ENCODE measurements around the gene RHBDD3. TPM values are rescaled to one million over a fixed set of nuclear protein-coding genes. Genes with fewer than 3 reads are reported as not detected.

Gene RHBDD3
- total and polyA plus RNA-seq, 9 of the 15 experiments (the other 6 are each of a cell fraction or from before 2014, with no cell fraction given) = 0.32 to 35.6 (median 14.0) TPM

DNA sequence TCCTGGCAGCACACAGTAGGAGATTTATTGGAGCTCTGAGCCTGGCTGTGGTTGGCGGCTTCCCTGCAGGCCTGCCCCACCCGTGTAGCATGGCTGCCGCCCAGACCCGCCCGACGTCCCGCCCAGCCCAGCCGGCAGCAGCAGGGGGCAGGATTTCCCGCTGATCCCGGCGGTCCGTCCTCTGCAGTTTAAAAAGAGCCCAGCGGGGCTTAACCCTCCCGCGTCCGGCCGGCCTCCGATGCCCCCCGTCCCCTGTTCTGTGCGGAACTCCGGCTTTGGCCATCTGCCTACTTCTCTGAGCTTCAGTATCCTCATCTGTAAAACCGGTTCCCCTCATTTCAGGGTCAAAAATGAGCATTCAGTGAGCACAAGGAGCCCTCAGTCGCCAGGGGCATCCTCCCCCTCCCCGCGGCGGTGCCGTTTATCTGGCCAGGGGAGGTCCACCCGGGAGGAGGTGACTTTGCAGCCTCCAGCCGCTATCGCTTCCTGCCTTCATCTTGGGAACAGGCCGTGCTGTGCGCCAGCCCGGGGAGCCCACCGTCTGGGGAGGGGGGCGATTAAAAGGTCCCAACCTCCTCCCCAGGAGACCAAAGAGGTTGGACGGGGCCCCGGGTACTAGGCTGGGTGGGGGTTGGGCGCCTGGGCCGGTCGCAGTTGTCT, 38.5 kb upstream of the RHBDD3 start, which contains the start of gene GAS2L1 (continued):
- TF ChIP-seq ZMIZ1 (IDR thresholded peaks at IDR 0.05; ENCODE audit: low read depth in 2 of 2, low read length in 2 of 2) (no peak), CTCFL (IDR thresholded peaks at IDR 0.05; ENCODE audit: borderline replicate concordance, insufficient read depth, low read depth, low read length, poor library complexity, severe bottlenecking) (peak; percentile 74), ZNF224 (CRISPR knock-in tag; IDR thresholded peaks at IDR 0.05) (no peak), NFE2L1 (tag; IDR thresholded peaks at IDR 0.05; ENCODE audit: borderline replicate concordance, low read depth) (no peak), CHAMP1 (IDR thresholded peaks at IDR 0.05) (no peak), MCM5 (IDR thresholded peaks at IDR 0.05; ENCODE audit: low read depth) (no peak), HDAC6 (IDR thresholded peaks at IDR 0.05; ENCODE audit: low read depth, low read length) (no peak), TAF1 (IDR thresholded peaks at IDR 0.05; ENCODE audit: control insufficient read depth, extremely low read depth, insufficient read depth, low read length, severe bottlenecking) (peak; percentile 41), ATF1 (CRISPR knock-in tag; IDR thresholded peaks at IDR 0.05) (no peak), ATF1 (tag; IDR thresholded peaks at IDR 0.05) (peak; percentile 33)
- TF ChIP-seq, protein P1, sequence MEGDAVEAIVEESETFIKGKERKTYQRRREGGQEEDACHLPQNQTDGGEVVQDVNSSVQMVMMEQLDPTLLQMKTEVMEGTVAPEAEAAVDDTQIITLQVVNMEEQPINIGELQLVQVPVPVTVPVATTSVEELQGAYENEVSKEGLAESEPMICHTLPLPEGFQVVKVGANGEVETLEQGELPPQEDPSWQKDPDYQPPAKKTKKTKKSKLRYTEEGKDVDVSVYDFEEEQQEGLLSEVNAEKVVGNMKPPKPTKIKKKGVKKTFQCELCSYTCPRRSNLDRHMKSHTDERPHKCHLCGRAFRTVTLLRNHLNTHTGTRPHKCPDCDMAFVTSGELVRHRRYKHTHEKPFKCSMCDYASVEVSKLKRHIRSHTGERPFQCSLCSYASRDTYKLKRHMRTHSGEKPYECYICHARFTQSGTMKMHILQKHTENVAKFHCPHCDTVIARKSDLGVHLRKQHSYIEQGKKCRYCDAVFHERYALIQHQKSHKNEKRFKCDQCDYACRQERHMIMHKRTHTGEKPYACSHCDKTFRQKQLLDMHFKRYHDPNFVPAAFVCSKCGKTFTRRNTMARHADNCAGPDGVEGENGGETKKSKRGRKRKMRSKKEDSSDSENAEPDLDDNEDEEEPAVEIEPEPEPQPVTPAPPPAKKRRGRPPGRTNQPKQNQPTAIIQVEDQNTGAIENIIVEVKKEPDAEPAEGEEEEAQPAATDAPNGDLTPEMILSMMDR (IDR thresholded peaks at IDR 0.05 in 2 of 3, conservative IDR thresholded peaks at IDR 0.05 in 1 of 3; ENCODE audit: insufficient read depth in 2 of 3, low read depth in 1 of 3, low read length in 3 of 3) = peak; percentile 63 to 75 (median 65); a peak in 5 of 6 replicates

All from K562 (cell line).